ENCODE results near the gene E2F2. TPM values are rescaled to one million over a fixed set of nuclear protein-coding genes. Genes with fewer than 3 reads are reported as not detected.

The E2F2 gene
- total and polyA plus RNA-seq, 12 donors = 0.07 to 3.7 (median 0.35) TPM; not detected in 1

- DNase-seq = no peak
- Histone ChIP-seq H3K27me3 (no peaks in the 10 kb centered on the region), H3K36me3 (replicated peaks in 1 of 2) (no peaks in the 10 kb centered on the region), H3K27ac (no peak overlapping the region), H3K4me1 (replicated peaks in 1 of 2) (no peaks in the 10 kb centered on the region), H3K4me3 (no peak overlapping the region), H3K9me3 (replicated peaks in 1 of 3) (no peaks in the 10 kb centered on the region)
- intact Hi-C loops (cut with DNase I) = no loop called here
- TF ChIP-seq POLR2A (IDR thresholded peaks at IDR 0.05) (no peak), CTCF (IDR thresholded peaks at IDR 0.05) (no peak)
- 95 to 100% (median 98%) methylated on average over 2 of the region's 2 CpGs for WGBS, 4 donors
Measured at GRCh38 chr1:23462766-23463165, 68.3 kb downstream of the E2F2 start.

DNA sequence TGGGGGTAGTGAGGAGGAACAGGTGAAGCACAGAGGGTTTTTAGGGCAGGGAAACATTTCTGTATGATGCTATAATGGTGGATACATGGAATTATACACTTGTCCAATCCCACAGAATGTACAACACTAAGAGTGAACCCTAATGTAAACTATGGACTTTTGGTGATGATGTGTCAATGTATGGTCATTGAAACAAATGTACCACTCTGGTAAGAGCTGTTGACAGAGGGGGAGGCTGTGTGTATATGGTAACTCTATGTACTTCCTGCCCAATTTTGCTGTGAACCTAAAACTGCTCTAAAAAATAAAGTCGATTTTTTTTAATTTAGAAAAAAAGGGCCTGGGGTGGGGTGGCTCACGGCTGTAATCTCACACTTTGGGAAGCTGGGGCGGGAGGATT lies 70.0 kb downstream of the E2F2 start:
- Histone ChIP-seq H3K27me3 (no peaks in the 10 kb centered on the region), H3K4me3 (no peak overlapping the region), H3K36me3 (replicated peaks in 1 of 2) (no peaks in the 10 kb centered on the region), H3K4me1 (replicated peaks in 1 of 2) (no peaks in the 10 kb centered on the region), H3K27ac (no peak overlapping the region), H3K9me3 (replicated peaks in 1 of 3) (no peaks in the 10 kb centered on the region)
- intact Hi-C loops (cut with DNase I) = no loop called here
- no peak for TF ChIP-seq POLR2A (IDR thresholded peaks at IDR 0.05)
- no peak for TF ChIP-seq CTCF (IDR thresholded peaks at IDR 0.05)
- DNase-seq = no peak
- WGBS, 4 donors = 83 to 88% (median 84%) methylated on average over 3 of the region's 3 CpGs

DNA sequence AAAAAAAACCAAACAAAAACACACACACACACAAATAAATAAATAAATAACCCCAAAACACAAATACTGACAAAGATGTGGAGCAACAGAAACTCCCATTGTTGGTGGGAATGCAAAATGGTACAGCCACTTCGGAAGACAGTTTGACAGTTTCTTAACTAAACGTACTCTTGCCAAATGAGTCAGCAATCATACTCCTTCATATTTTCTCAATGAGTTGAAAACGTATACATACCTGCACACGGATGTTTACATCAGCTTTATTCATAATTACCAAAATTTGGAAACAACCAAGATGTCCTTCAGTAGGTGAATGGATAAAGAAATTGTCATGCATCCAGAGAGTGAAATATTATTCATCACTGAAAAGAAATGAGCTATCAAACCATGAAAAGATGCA lies 70.5 kb downstream of the E2F2 start:
- Histone ChIP-seq H3K27ac (no peak overlapping the region), H3K27me3 (no peaks in the 10 kb centered on the region), H3K4me1 (replicated peaks in 1 of 2) (no peaks in the 10 kb centered on the region), H3K4me3 (no peak overlapping the region), H3K9me3 (replicated peaks in 1 of 3) (no peaks in the 10 kb centered on the region), H3K36me3 (replicated peaks in 1 of 2) (no peaks in the 10 kb centered on the region)
- TF ChIP-seq CTCF (IDR thresholded peaks at IDR 0.05) = no peak
- TF ChIP-seq POLR2A (IDR thresholded peaks at IDR 0.05) = no peak
- intact Hi-C loops (cut with DNase I) = no loop called here
- DNase-seq = no peak
- 79 to 88% (median 82%) methylated on average over 4 of the region's 4 CpGs for WGBS, 4 donors

DNA sequence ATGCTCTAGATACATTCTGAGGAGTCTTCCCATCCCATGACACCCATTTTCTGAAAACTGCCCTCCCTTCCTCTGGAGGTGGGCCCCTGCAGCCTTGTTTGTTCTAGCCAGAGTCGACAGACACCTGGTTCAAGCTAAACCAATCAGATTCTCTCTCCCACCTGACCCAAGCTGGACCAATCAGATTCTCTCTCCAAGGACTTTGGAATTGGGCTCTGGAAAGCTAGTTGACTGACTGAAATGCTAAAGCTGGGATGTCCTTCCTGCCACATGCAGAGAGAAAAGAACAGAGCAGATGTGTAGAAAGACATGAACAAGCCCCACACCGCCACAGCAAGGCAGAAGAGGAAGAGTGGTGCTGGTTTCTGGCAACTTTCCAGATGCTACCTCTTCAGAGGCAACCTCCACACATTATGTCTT lies 71.7 kb downstream of the E2F2 start:
- no peak for DNase-seq
- Histone ChIP-seq H3K9me3 (replicated peaks in 1 of 3) (no peaks in the 10 kb centered on the region), H3K4me1 (replicated peaks in 1 of 2) (no peaks in the 10 kb centered on the region), H3K36me3 (replicated peaks in 1 of 2) (no peaks in the 10 kb centered on the region), H3K4me3 (no peak overlapping the region), H3K27me3 (no peaks in the 10 kb centered on the region), H3K27ac (no peak overlapping the region)
- intact Hi-C loops (cut with DNase I) = no loop called here
- WGBS, 4 donors = 58 to 81% (median 72%) methylated on average over 2 of the region's 2 CpGs
- no peak for TF ChIP-seq CTCF (IDR thresholded peaks at IDR 0.05)
- TF ChIP-seq POLR2A (IDR thresholded peaks at IDR 0.05) = no peak

Other genes with a start within 250 kb of the E2F2 start
- 100 to 1,000 TPM in 4 of 9 donors, 10 to 100 TPM in 5; 36.5 to 141 (median 96.3) TPM for gene HNRNPR, start 186.9 kb downstream of the E2F2 start, total RNA-seq
- gene HNRNPR, start 186.9 kb downstream of the E2F2 start, polyA plus RNA-seq = 100 to 1,000 TPM in 1 of 3 donors, 10 to 100 TPM in 2; 51.7 to 190 (median 83.1) TPM
- 10 to 100 TPM in 8 of 9 donors, 1 to 10 TPM in 1; 7.8 to 43.7 (median 27.4) TPM for gene ZNF436, start 161.4 kb downstream of the E2F2 start, total RNA-seq
- gene ZNF436, start 161.4 kb downstream of the E2F2 start, polyA plus RNA-seq = 10 to 100 TPM; 10.1 to 16.2 (median 13.3) TPM
- 100 to 1,000 TPM in 6 of 9 donors, 10 to 100 TPM in 3; 23.6 to 171 (median 122) TPM for gene TCEA3, start 106.5 kb downstream of the E2F2 start, total RNA-seq
- 100 to 1,000 TPM in 2 of 3 donors, 10 to 100 TPM in 1; 51.8 to 132 (median 102) TPM for gene TCEA3, start 106.5 kb downstream of the E2F2 start, polyA plus RNA-seq
- 100 to 1,000 TPM in 2 of 9 donors, 10 to 100 TPM in 7; 47.6 to 122 (median 77.3) TPM for gene ASAP3, start 47.1 kb downstream of the E2F2 start, total RNA-seq
- gene ASAP3, start 47.1 kb downstream of the E2F2 start, polyA plus RNA-seq = 100 to 1,000 TPM in 1 of 3 donors, 10 to 100 TPM in 2; 22.4 to 117 (median 81.0) TPM
- 100 to 1,000 TPM in 5 of 9 donors, 10 to 100 TPM in 4; 55.3 to 213 (median 103) TPM for gene ID3, start 28.3 kb upstream of the E2F2 start, total RNA-seq
- 100 to 1,000 TPM in 2 of 3 donors, 10 to 100 TPM in 1; 28.8 to 133 (median 114) TPM for gene ID3, start 28.3 kb upstream of the E2F2 start, polyA plus RNA-seq
- gene RPL11, start 160.6 kb upstream of the E2F2 start, total RNA-seq = 1,000 to 10,000 TPM in 1 of 9 donors, 100 to 1,000 TPM in 8; 685 to 1,692 (median 842) TPM
- 1,000 to 10,000 TPM; 1,450 to 2,028 (median 1,673) TPM for gene RPL11, start 160.6 kb upstream of the E2F2 start, polyA plus RNA-seq
- 10 to 100 TPM; 28.0 to 44.7 (median 30.9) TPM for gene ELOA, start 212.2 kb upstream of the E2F2 start, total RNA-seq
- 10 to 100 TPM; 11.5 to 37.8 (median 15.1) TPM for gene ELOA, start 212.2 kb upstream of the E2F2 start, polyA plus RNA-seq
- 10 to 100 TPM; 54.9 to 98.0 (median 64.4) TPM for gene PITHD1, start 247.2 kb upstream of the E2F2 start, total RNA-seq
- 100 to 1,000 TPM in 1 of 3 donors, 10 to 100 TPM in 2; 41.9 to 104 (median 52.4) TPM for gene PITHD1, start 247.2 kb upstream of the E2F2 start, polyA plus RNA-seq